Mucosa of rectum (tissue), 2 donors: ENCODE results near the gene PACS1.
A peak's percentile ranks its signal among the peaks of the same experiment; 100 is the strongest.
"Not testable (repeated sequence)": the region's sequence is repeated elsewhere in the genome, so short reads cannot be mapped to it uniquely, and the experiment has no call there.

Experiments used
- H3K27ac ChIP-seq, 2 donors: one replicate each; pipeline ENCODE4 v1.7.0; 2013; ENCODE audit warnings: inconsistent platforms in 2 of 2, low read depth in 2 of 2, low read length in 2 of 2
- H3K27me3 ChIP-seq, 2 donors: one replicate each; pipeline ENCODE4 v1.7.0; 2013; ENCODE audit warnings: low read length in 2 of 2; ENCODE audit not compliant: control insufficient read depth in 2 of 2, insufficient read depth in 2 of 2
- H3K36me3 ChIP-seq, 2 donors: one replicate each; pipeline ENCODE4 v1.7.0; 2013; ENCODE audit warnings: low read length in 2 of 2; ENCODE audit not compliant: control insufficient read depth in 2 of 2, insufficient read depth in 2 of 2
- H3K4me1 ChIP-seq, 2 donors: one replicate each; pipeline ENCODE4 v1.7.0; 2013; ENCODE audit warnings: low read length in 2 of 2, mild to moderate bottlenecking in 1 of 2; ENCODE audit not compliant: control insufficient read depth in 2 of 2, insufficient read depth in 2 of 2
- H3K4me3 ChIP-seq, 2 donors: one replicate each; pipeline ENCODE4 v1.7.0; 2013; ENCODE audit warnings: low read length in 2 of 2
- H3K9ac ChIP-seq, 2 donors: one replicate each; pipeline ENCODE4 v1.7.0; 2013; ENCODE audit warnings: low read length in 2 of 2, low read depth in 1 of 2, mild to moderate bottlenecking in 1 of 2
- H3K9me3 ChIP-seq, 2 donors: one replicate each; pipeline ENCODE4 v1.7.0; 2013; ENCODE audit warnings: low read length in 2 of 2; ENCODE audit not compliant: control insufficient read depth in 2 of 2
- donor health status: healthy.
- donor health status: Normal muscosa, but diverticular disease.

Gene PACS1

GRCh38 chr11:66106786-66107599 is 36.9 kb downstream of the PACS1 start:
- Histone ChIP-seq H3K9ac (no peak overlapping the region), H3K4me3 (no peak overlapping the region), H3K27ac (no peak overlapping the region), H3K4me1 (peaks cover 0 to 4% of the 10 kb centered on the region in 2 donors), H3K9me3 (no peaks in the 10 kb centered on the region), H3K27me3 (no peaks in the 10 kb centered on the region), H3K36me3 (no peaks in the 10 kb centered on the region)

- Histone ChIP-seq H3K36me3 (no peaks in the 10 kb centered on the region), H3K27me3 (no peaks in the 10 kb centered on the region), H3K9ac (no peak overlapping the region), H3K4me1 (peaks cover 5 to 11% of the 10 kb centered on the region in 2 donors), H3K27ac (no peak overlapping the region), H3K4me3 (no peak overlapping the region), H3K9me3 (no peaks in the 10 kb centered on the region)
Measured at GRCh38 chr11:66107600-66108510, 37.8 kb downstream of the PACS1 start.

GRCh38 chr11:66109294-66109693 is 39.2 kb downstream of the PACS1 start:
- no peak overlapping the region for H3K4me3 ChIP-seq
- peaks cover 10 to 13% of the 10 kb centered on the region in 2 donors for H3K4me1 ChIP-seq

GRCh38 chr11:66111158-66111557 is 41.1 kb downstream of the PACS1 start:
- Histone ChIP-seq H3K4me1 (peaks cover 10 to 16% of the 10 kb centered on the region in 2 donors), H3K9me3 (no peaks in the 10 kb centered on the region), H3K9ac (no peak overlapping the region), H3K27ac (no peak overlapping the region), H3K4me3 (no peak overlapping the region), H3K36me3 (no peaks in the 10 kb centered on the region), H3K27me3 (no peaks in the 10 kb centered on the region)

More at GRCh38 chr11:66109294-66109693, 39.2 kb downstream of the PACS1 start:
- no peaks in the 10 kb centered on the region for H3K36me3 ChIP-seq
- H3K9me3 ChIP-seq, result no peaks in the 10 kb centered on the region
- no peaks in the 10 kb centered on the region for H3K27me3 ChIP-seq
- H3K9ac ChIP-seq, result no peak overlapping the region
- H3K27ac ChIP-seq, result no peak overlapping the region

GRCh38 chr11:66112041-66112491 is 42.0 kb downstream of the PACS1 start:
- Histone ChIP-seq H3K27ac (peak overlapping the region in 1 of 2 donors; percentile 46), H3K9ac (no peak overlapping the region), H3K27me3 (no peaks in the 10 kb centered on the region), H3K4me1 (peaks cover 10 to 19% of the 10 kb centered on the region in 2 donors), H3K4me3 (no peak overlapping the region), H3K36me3 (no peaks in the 10 kb centered on the region), H3K9me3 (no peaks in the 10 kb centered on the region)

GRCh38 chr11:66112601-66113499 is 42.8 kb downstream of the PACS1 start:
- Histone ChIP-seq H3K27ac (peak overlapping the region in 1 of 2 donors; percentile 2), H3K9me3 (no peaks in the 10 kb centered on the region), H3K27me3 (no peaks in the 10 kb centered on the region), H3K9ac (no peak overlapping the region), H3K4me3 (no peak overlapping the region), H3K4me1 (peaks cover 10 to 19% of the 10 kb centered on the region in 2 donors), H3K36me3 (no peaks in the 10 kb centered on the region)

GRCh38 chr11:66114957-66115356 is 44.9 kb downstream of the PACS1 start:
- not testable (repeated sequence) for H3K9me3 ChIP-seq, H3K36me3 ChIP-seq, H3K4me3 ChIP-seq, H3K27me3 ChIP-seq, H3K9ac ChIP-seq
- H3K27ac ChIP-seq, result peak overlapping the region; percentile 42 to 66
- H3K4me1 ChIP-seq, result peaks cover 13 to 19% of the 10 kb centered on the region in 2 donors

GRCh38 chr11:66115638-66116301 is 45.7 kb downstream of the PACS1 start:
- Histone ChIP-seq H3K36me3 (no peaks in the 10 kb centered on the region), H3K27ac (peak overlapping the region; percentile 42 to 66), H3K9me3 (no peaks in the 10 kb centered on the region), H3K9ac (no peak overlapping the region), H3K4me1 (peaks cover 13 to 19% of the 10 kb centered on the region in 2 donors), H3K27me3 (no peaks in the 10 kb centered on the region), H3K4me3 (no peak overlapping the region)
